CD8-positive, alpha-beta memory T cell (primary cell): ENCODE results near the gene FRMD4B. TPM values are rescaled to one million over a fixed set of nuclear protein-coding genes. Genes with fewer than 3 reads are reported as not detected.

Experiments
- CTCF ChIA-PET: fragments of 350-600 bp; sonication (Branson Sonifier 250); formaldehyde crosslinking; loops from one replicate; lab custom pipeline; 2021; ENCODE audit warnings: antibody characterized with exemption; lab: Charles Lee
- POLR2A ChIA-PET: fragments of 350-600 bp; sonication (Branson Sonifier 250); formaldehyde crosslinking; loops from one replicate; lab custom pipeline; 2021; ENCODE audit warnings: antibody characterized with exemption; lab: Charles Lee
- DNase-seq, 5 donors: peaks; one replicate each; pipeline versions ENCODE4 v3.0.0 to v3.0.0-alpha.2; 2020 to 2022; ENCODE audit warnings: mixed read lengths in 1 of 5
- H3K27ac ChIP-seq: one replicate; pipeline ENCODE4 v1.7.0; 2013; ENCODE audit warnings: low read depth, mild to moderate bottlenecking, low read length, moderate library complexity
- H3K27me3 ChIP-seq: 2 replicates; pipeline ENCODE4 v1.7.0; 2013; ENCODE audit warnings: low read length, mild to moderate bottlenecking; ENCODE audit not compliant: insufficient read depth, poor library complexity, severe bottlenecking
- H3K36me3 ChIP-seq: 2 replicates; pipeline ENCODE4 v1.7.0; 2013; ENCODE audit warnings: mild to moderate bottlenecking, low read length, moderate library complexity; ENCODE audit not compliant: insufficient read depth
- H3K4me1 ChIP-seq: 2 replicates; pipeline ENCODE4 v1.7.0; 2013; ENCODE audit warnings: mild to moderate bottlenecking, low read length, moderate library complexity; ENCODE audit not compliant: insufficient read depth
- H3K4me3 ChIP-seq: 2 replicates; pipeline ENCODE4 v1.7.0; 2013; ENCODE audit warnings: mild to moderate bottlenecking, low read length
- H3K9me3 ChIP-seq: 2 replicates; pipeline ENCODE4 v1.7.0; 2013; ENCODE audit warnings: mild to moderate bottlenecking, low read length
- H3K27ac Mint-ChIP-seq, 8 donors: one replicate each; pipeline ENCODE4 v1.8.0; 2020 to 2021; ENCODE audit warnings: mixed read lengths in 8 of 8, mild to moderate bottlenecking in 6 of 8, inconsistent platforms in 3 of 8, moderate library complexity in 3 of 8
- H3K27me3 Mint-ChIP-seq, 2 donors: one replicate each; pipeline ENCODE4 v1.8.0; 2020 to 2021; ENCODE audit warnings: mixed read lengths in 2 of 2, mild to moderate bottlenecking in 1 of 2, moderate library complexity in 1 of 2
- H3K36me3 Mint-ChIP-seq, 3 donors: one replicate each; pipeline ENCODE4 v1.8.0; 2020 to 2021; ENCODE audit warnings: mixed read lengths in 3 of 3, inconsistent platforms in 1 of 3, mild to moderate bottlenecking in 1 of 3
- H3K4me1 Mint-ChIP-seq, 3 donors: one replicate each; pipeline ENCODE4 v1.8.0; 2020 to 2021; ENCODE audit warnings: mixed read lengths in 3 of 3, inconsistent platforms in 1 of 3, mild to moderate bottlenecking in 1 of 3
- H3K4me3 Mint-ChIP-seq, 7 donors: one replicate each; pipeline ENCODE4 v1.8.0; 2020 to 2021; ENCODE audit warnings: mixed read lengths in 7 of 7, mild to moderate bottlenecking in 6 of 7, moderate library complexity in 4 of 7, inconsistent platforms in 2 of 7
- H3K9me3 Mint-ChIP-seq, 5 donors: one replicate each; pipeline ENCODE4 v1.8.0; 2020 to 2022; ENCODE audit warnings: mixed read lengths in 5 of 5, mild to moderate bottlenecking in 3 of 5, moderate library complexity in 2 of 5, inconsistent platforms in 1 of 5
- polyA plus RNA-seq: library from polyadenylated mRNA; unstranded; fragments of 300-500 nt; fragmentation: Illumina TruSeq; gene quantifications from one replicate; pipeline ENCODE4 v1.2.3, GENCODE V29; 2021
- total RNA-seq, 2 experiments: library from RNA; stranded (reverse); gene quantifications; one replicate each; pipeline ENCODE4 v1.2.3, GENCODE V29; 2021

Gene FRMD4B
- total and polyA plus RNA-seq, 3 experiments from 2014 or later = 3.0 to 41.1 (median 40.3) TPM

DNA sequence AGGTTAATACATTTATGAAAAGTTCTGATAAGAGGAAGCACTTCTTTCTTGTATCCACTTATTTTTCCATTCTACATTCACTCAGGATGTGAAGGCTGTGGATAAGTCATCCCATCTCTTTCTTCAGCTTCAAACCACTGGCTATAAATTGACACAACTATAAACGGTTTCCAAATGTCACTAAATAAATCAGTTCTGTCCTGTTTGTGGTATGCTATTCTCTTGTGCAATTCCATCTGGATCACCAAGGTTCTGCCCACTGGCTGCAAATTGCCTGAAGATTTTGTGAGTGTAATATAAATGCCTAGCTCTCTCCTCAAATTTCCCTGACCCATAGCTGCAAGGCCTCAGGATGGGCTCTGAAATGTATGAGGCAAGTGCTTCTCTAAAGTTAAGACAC is 256.4 kb downstream of the FRMD4B start:
- Histone ChIP-seq H3K4me3 (no peak overlapping the region), H3K4me1 (no peaks in the 10 kb centered on the region), H3K27ac (no peak overlapping the region), H3K27me3 (no peaks in the 10 kb centered on the region), H3K9me3 (no peaks in the 10 kb centered on the region), H3K36me3 (no peaks in the 10 kb centered on the region)
- ChIA-PET CTCF (interaction anchor here (1.0 kb wide), 1 partner anchor 9 kb away, joined by 3 read pairs; no protein-coding TSS in a partner anchor), POLR2A (no interaction called here)
- Mint-ChIP-seq H3K27me3 (no peaks in the 10 kb centered on the region), H3K9me3 (no peaks in the 10 kb centered on the region), H3K4me1 (no peaks in the 10 kb centered on the region), H3K4me3 (no peak overlapping the region), H3K36me3 (peaks cover 0 to 4% (median 0%) of the 10 kb centered on the region in 3 donors), H3K27ac (no peak overlapping the region)
- no peak for DNase-seq

DNA sequence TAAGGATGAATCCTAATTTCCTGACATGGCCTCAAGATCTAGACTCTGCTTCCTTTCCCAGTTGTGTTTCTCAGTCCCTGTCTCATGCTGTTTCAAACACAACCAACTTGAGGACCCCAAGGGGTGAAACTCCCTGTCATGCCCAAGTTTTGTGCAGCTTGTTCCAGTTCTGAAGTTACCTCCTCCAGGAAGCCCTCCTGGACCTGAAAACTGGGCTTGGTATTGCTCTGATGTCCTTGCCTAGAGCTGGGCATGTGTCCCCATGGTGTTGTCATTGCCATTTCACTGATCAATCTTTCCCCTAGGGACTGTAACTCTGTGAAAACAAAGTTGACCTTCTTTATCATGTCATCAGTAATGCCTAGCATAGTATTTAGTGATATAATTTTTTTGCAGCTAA is 257.4 kb downstream of the FRMD4B start:
- Mint-ChIP-seq H3K27me3 (peaks cover 0 to 4% of the 10 kb centered on the region in 2 donors), H3K9me3 (no peaks in the 10 kb centered on the region), H3K4me1 (no peaks in the 10 kb centered on the region), H3K27ac (peak overlapping the region in 1 of 8 donors; percentile 7), H3K36me3 (peaks cover 0 to 4% (median 0%) of the 10 kb centered on the region in 3 donors), H3K4me3 (no peak overlapping the region)
- no peak overlapping the region for H3K27ac ChIP-seq
- POLR2A ChIA-PET = no interaction called here
- no peaks in the 10 kb centered on the region for H3K27me3 ChIP-seq
- no peaks in the 10 kb centered on the region for H3K36me3 ChIP-seq
- CTCF ChIA-PET = interaction anchor here (1.0 to 1.3 kb wide), 2 partner anchors 9 to 10 kb away, joined by 4 to 5 read pairs; no protein-coding TSS in a partner anchor
- H3K4me1 ChIP-seq = no peaks in the 10 kb centered on the region
- DNase-seq = no peak
- no peaks in the 10 kb centered on the region for H3K9me3 ChIP-seq
- H3K4me3 ChIP-seq = no peak overlapping the region

DNA sequence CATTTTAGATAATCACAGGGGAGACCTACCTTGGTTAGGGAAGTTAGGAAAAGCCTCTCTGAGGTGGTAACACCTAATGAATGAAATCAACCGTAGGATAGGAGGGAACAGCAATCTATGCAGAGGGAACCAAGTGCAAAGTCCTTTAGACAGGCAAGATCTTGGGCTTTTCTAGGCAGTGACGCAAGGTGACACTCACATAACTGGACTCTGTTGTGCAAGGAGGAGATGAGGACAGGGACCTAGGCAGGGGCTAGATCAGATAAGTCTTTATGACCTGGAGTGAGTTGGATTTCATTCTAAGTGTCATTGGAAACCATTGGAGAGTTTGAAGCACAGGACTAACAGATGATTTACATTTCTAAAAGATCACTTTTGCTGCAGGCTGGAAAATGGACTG is 258.9 kb downstream of the FRMD4B start:
- no peak overlapping the region for H3K4me3 ChIP-seq
- H3K27ac Mint-ChIP-seq = peak overlapping the region in 1 of 8 donors; percentile 51
- no peaks in the 10 kb centered on the region for H3K4me1 ChIP-seq
- ChIA-PET CTCF (interaction anchor here (1.3 kb wide), 1 partner anchor 9 kb away, joined by 5 read pairs; no protein-coding TSS in a partner anchor), POLR2A (no interaction called here)
- peaks cover 0 to 4% of the 10 kb centered on the region in 2 donors for H3K27me3 Mint-ChIP-seq
- no peaks in the 10 kb centered on the region for H3K27me3 ChIP-seq
- no peaks in the 10 kb centered on the region for H3K9me3 ChIP-seq
- no peaks in the 10 kb centered on the region for H3K36me3 Mint-ChIP-seq
- no peaks in the 10 kb centered on the region for H3K36me3 ChIP-seq
- no peaks in the 10 kb centered on the region for H3K9me3 Mint-ChIP-seq
- H3K27ac ChIP-seq = no peak overlapping the region
- DNase-seq = no peak
- H3K4me1 Mint-ChIP-seq = no peaks in the 10 kb centered on the region
- no peak overlapping the region for H3K4me3 Mint-ChIP-seq

DNA sequence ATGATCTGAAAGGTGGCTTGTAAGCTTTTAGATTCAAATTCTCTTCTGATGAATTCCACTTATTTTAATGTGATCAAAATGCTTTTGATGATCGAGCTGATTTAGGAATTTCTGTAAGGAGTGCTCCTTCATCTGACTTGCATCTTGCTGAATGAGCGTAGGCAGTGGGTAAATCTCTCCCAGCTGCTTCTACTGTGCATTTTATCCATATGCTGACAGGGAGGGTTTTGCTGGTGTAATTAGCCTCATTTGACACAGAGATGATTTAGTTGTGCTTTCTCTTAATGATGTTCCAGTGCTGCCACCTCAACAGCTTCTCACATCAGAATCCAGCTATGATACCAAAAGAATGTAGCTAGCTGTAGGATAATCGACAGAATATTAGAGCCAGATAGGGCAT is 259.7 kb downstream of the FRMD4B start:
- H3K27ac ChIP-seq = no peak overlapping the region
- H3K36me3 ChIP-seq = no peaks in the 10 kb centered on the region
- peaks cover 0 to under 1% (median under 1%) of the 10 kb centered on the region in 3 donors for H3K4me1 Mint-ChIP-seq
- no peak for DNase-seq
- peaks cover 0 to 4% of the 10 kb centered on the region in 2 donors for H3K27me3 Mint-ChIP-seq
- H3K9me3 Mint-ChIP-seq = no peaks in the 10 kb centered on the region
- H3K27ac Mint-ChIP-seq = no peak overlapping the region
- CTCF ChIA-PET = interaction anchor here (1.4 kb wide), 1 partner anchor 180 kb away, joined by 5 read pairs; no protein-coding TSS in a partner anchor
- POLR2A ChIA-PET = no interaction called here
- H3K9me3 ChIP-seq = no peaks in the 10 kb centered on the region
- H3K27me3 ChIP-seq = no peaks in the 10 kb centered on the region
- H3K4me3 ChIP-seq = no peak overlapping the region
- H3K4me3 Mint-ChIP-seq = no peak overlapping the region
- no peaks in the 10 kb centered on the region for H3K4me1 ChIP-seq
- no peaks in the 10 kb centered on the region for H3K36me3 Mint-ChIP-seq

DNA sequence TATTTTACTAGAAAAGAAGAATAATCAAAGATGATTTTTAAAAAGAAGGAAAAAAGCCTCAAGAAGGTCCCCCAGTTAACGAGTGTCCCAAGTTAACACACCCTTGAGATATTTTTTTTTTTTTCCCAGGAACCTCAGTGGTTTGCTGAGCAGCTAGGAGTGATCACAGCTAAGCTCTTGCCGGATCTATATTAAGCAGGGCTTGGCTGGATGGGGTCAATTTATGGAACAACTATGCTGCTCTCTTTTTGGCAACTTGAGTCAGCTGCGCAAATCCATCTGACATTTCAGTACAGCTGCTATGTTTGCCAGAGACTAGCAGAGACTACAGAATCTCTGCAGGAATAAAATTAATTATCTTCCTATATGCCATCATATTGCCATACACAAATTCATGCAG is 263.5 kb downstream of the FRMD4B start, which contains the start of gene LMOD3:
Gene LMOD3 (minus strand): TSS at position 193 of the 400 bp plus-strand sequence. CDS start 209 bp downstream, outside the sequence.
- H3K9me3 Mint-ChIP-seq = no peaks in the 10 kb centered on the region
- ChIA-PET CTCF (no interaction called here), POLR2A (no interaction called here)
- H3K27ac Mint-ChIP-seq = peak within 1 kb of the TSS in 1 of 8 donors; percentile 68
- no peak for DNase-seq
- Histone ChIP-seq H3K27me3 (no peaks in the 10 kb centered on the region), H3K36me3 (no peaks in the 10 kb centered on the region), H3K4me1 (no peaks in the 10 kb centered on the region), H3K27ac (no peak within 1 kb of the TSS), H3K4me3 (no peak within 1 kb of the TSS), H3K9me3 (no peaks in the 10 kb centered on the region)
- H3K27me3 Mint-ChIP-seq = peaks cover 0 to 4% of the 10 kb centered on the region in 2 donors
- peaks cover 0 to 2% (median 0%) of the 10 kb centered on the region in 3 donors for H3K36me3 Mint-ChIP-seq
- peaks cover 4 to 7% (median 7%) of the 10 kb centered on the region in 3 donors for H3K4me1 Mint-ChIP-seq
- H3K4me3 Mint-ChIP-seq = no peak within 1 kb of the TSS

DNA sequence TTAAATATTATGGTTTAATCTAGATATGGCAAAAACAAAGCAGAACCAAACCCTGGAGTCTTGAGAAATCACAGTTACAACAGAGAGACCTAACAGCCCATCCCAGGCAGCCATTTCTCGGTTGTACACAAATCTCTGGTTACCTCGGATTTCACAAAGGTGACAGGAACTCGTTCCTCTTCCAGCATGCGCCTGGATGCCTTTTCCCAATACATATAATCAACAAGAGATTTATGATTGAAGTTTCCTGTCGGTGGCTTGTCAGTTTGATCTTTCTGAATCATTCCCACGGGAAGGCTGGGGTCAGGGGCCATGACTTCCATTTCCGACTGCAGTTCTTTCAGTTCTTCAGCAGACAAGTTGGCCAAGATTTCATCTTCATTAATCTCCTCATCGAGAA is 263.9 kb downstream of the FRMD4B start:
- Mint-ChIP-seq H3K27me3 (peaks cover 0 to 4% of the 10 kb centered on the region in 2 donors), H3K36me3 (peaks cover 0 to 2% (median 0%) of the 10 kb centered on the region in 3 donors), H3K9me3 (no peaks in the 10 kb centered on the region), H3K27ac (peak overlapping the region in 1 of 8 donors; percentile 68), H3K4me1 (peaks cover 4 to 7% (median 7%) of the 10 kb centered on the region in 3 donors), H3K4me3 (no peak overlapping the region)
- Histone ChIP-seq H3K27ac (no peak overlapping the region), H3K9me3 (no peaks in the 10 kb centered on the region), H3K4me1 (no peaks in the 10 kb centered on the region), H3K4me3 (no peak overlapping the region), H3K36me3 (no peaks in the 10 kb centered on the region), H3K27me3 (no peaks in the 10 kb centered on the region)
- ChIA-PET CTCF (interaction anchor here (0.8 to 2.5 kb wide), 11 partner anchors 12 to 295 kb away, joined by 3 to 17 read pairs (median 4); no protein-coding TSS in a partner anchor), POLR2A (no interaction called here)
- DNase-seq = no peak

DNA sequence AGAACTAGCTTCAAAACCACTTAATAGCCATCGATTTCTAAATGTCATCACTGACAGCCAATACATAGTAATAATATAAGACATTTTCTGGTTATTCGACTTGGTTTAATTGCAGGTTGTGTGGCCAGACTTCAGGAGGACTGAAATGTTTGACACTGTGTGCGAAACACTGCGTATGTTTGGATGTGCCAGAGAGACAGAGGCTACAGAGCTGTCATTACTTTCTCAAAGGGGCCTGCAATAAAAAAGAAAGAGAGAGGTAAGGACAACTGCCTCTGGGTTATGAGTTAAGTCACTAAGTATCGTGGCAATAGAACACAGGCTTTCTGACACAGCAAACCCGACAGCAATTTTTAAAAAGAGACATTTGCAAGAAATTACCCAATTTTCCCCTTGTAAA is 264.4 kb downstream of the FRMD4B start:
- CTCF ChIA-PET = interaction anchor here (0.8 to 2.6 kb wide), 21 partner anchors 8 to 296 kb away, joined by 3 to 17 read pairs (median 4); no protein-coding TSS in a partner anchor
- no peaks in the 10 kb centered on the region for H3K9me3 ChIP-seq
- peaks cover 0 to 2% (median 0%) of the 10 kb centered on the region in 3 donors for H3K36me3 Mint-ChIP-seq
- H3K27ac Mint-ChIP-seq = no peak overlapping the region
- H3K36me3 ChIP-seq = no peaks in the 10 kb centered on the region
- no peaks in the 10 kb centered on the region for H3K4me1 ChIP-seq
- peaks cover 0 to 4% of the 10 kb centered on the region in 2 donors for H3K27me3 Mint-ChIP-seq
- POLR2A ChIA-PET = interaction anchor here (0.7 kb wide), 1 partner anchor 27 kb away, joined by 5 read pairs; no protein-coding TSS in a partner anchor
- peaks cover 4 to 7% (median 7%) of the 10 kb centered on the region in 3 donors for H3K4me1 Mint-ChIP-seq
- no peak overlapping the region for H3K4me3 ChIP-seq
- H3K27ac ChIP-seq = no peak overlapping the region
- no peak for DNase-seq
- H3K9me3 Mint-ChIP-seq = no peaks in the 10 kb centered on the region
- H3K4me3 Mint-ChIP-seq = no peak overlapping the region
- H3K27me3 ChIP-seq = no peaks in the 10 kb centered on the region

DNA sequence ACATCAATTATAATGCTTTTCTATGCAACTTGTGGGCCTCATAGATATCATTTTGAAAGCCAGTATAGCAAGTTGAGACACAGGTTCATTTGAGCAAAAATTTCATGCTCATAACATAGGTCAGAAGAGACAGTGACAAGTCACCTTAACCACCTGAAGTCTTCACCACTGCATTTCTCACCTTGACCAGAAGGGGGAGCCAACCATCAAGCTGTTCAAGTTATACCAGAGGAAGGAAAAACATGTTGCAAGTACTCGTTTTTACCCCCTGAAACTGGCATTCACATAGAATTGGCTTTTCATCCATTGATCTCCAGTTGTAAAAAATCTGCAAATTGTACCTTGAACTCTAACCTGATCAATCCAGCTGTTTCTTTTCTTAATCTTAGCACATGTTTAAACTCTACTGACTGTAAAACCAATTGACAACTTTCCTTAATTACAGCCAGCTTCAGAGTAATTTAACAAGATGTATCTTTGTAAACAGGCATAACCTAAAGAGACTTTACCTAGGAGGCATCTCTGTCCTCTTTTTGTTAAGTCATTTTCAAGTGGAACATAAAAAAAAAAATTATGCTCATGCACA is 264.9 kb downstream of the FRMD4B start:
- CTCF ChIA-PET = interaction anchor here (0.8 to 2.6 kb wide), 23 partner anchors 8 to 296 kb away, joined by 3 to 17 read pairs (median 4); no protein-coding TSS in a partner anchor
- Mint-ChIP-seq H3K9me3 (no peaks in the 10 kb centered on the region), H3K36me3 (peaks cover 0 to 2% (median 0%) of the 10 kb centered on the region in 3 donors), H3K4me1 (peaks cover 4 to 7% (median 7%) of the 10 kb centered on the region in 3 donors), H3K27me3 (peaks cover 0 to 4% of the 10 kb centered on the region in 2 donors), H3K4me3 (no peak overlapping the region), H3K27ac (no peak overlapping the region)
- Histone ChIP-seq H3K27ac (no peak overlapping the region), H3K36me3 (no peaks in the 10 kb centered on the region), H3K27me3 (no peaks in the 10 kb centered on the region), H3K4me3 (no peak overlapping the region), H3K9me3 (no peaks in the 10 kb centered on the region), H3K4me1 (no peaks in the 10 kb centered on the region)
- DNase-seq = peak; percentile 68 to 85 (median 71)
- POLR2A ChIA-PET = interaction anchor here (0.6 to 0.7 kb wide), 2 partner anchors 26 to 94 kb away, joined by 3 to 5 read pairs; no protein-coding TSS in a partner anchor
